Measurements from ENCODE around the gene RHOF.
A peak's percentile ranks its signal among the peaks of the same experiment; 100 is the strongest.

RHOF gene, protein sequence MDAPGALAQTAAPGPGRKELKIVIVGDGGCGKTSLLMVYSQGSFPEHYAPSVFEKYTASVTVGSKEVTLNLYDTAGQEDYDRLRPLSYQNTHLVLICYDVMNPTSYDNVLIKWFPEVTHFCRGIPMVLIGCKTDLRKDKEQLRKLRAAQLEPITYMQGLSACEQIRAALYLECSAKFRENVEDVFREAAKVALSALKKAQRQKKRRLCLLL

DNA sequence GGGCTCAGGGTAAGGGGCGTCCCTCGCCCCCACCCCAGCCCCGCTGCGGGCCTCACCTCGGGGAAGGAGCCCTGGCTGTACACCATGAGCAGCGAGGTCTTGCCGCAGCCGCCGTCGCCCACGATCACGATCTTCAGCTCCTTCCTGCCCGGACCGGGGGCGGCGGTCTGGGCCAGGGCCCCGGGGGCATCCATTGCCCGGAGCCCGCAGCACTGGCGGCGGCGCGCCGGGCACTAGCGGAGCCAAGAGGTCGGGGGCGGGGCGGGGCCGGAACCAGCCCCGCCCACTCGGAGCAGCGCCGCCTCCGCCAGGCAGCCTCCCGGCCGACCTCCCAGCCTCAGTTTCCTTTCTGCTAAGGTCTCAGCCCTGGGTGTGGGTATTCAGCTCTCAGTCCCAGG, at the start of gene RHOF:
RHOF (minus strand) TSS at position 249 of the 398 bp plus-strand sequence; CDS start at position 194, 55 bp downstream.
- DNase-seq = peak; percentile 71

DNA sequence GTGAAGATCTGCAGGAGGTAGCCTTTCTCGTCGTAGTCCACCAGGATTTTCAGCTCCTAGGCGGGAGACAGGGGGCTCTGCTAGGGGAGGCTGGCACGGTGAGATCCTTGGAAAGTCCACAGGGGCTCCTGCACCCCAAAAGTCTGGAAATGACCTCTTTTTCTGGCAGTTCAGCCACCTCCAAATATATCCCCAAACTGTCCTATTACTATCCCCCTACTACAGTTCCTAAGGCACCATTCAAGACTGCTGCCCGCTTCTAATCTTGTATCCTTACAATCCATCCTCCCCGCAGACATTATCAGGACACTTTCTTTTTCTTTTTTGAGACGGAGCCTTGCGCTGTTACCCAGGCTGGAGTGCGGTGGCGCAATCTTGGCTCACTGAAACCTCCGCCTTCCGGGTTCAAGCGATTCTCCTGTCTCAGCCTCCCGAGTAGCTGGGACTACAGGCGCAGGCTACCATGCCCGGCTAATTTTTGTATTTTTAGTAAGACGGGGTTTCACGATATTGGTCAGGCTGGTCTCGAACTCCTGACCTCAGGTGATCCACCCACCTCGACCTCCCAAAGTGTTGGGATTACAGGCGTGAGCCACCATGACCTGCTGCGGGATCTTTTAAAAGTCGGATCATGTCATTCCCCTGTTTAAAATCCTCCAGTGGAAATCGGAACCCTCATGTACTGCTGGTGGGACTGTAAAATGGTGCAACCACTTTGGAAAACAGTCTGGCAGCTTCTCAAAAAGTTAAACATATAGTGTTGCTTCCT, 46.7 kb upstream of the RHOF start:
- DNase-seq = no peak

DNA sequence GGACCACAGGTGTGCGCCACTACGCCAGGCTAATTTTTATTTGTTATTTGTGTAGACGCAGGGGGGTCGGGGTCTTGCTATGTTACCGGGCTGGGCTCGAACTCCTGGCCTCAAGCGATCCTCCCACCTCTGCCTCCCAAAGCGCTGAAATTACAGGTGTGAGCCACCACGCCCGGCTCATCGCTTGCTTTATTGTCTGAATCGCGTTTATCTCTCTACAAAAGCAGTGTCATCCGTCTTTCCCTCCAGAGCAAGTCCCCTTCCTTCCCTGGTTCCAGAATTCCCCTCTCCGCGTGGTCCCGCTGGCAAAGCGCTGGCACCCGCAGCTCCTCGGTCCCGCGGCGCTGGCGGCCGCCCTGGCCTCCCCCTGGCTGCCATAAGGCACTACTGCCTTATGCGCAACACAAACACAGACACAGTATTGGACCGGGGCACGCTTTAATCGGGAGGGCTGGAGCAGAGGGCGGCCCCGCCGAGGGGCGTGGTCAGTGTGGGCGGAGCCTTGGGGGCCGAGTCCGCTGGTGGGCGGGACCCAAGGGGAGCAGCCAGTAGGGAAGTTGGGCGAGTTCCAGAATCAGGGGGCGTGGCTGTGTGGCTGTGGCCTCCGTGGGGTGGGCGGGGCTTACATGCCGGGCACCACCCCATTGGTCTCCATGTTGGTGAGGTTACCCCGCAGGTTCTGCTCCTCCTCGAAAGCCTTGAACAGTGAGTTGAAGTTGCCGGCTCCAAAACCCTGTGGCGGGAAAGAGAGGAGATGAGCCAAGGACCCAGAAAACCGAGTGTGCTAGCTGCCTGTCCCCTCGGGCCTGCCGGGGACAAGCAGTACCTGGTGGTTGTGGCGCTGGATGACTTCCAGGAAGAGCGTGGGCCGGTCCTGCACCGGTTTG, 45.9 kb upstream of the RHOF start:
- peak; percentile 99 for DNase-seq

DNA sequence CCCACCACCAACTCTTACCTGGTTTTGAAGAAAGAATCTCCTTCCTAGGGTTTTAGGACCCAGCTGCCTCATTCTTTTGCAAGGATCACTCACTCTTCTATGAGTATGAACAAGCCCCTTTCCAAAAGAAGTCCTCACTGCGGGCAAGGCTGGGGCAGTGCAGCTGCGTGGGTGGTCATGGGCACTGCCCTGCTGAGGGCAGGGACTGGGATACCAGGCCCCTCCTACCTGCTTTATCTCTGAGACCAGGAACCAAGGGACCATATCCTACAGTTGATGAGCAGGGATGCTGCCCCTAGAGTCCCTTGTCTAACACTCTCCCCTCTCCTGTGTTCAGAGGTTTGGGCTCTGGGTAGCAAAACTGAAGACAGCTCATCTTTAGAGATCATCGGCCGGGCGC, 44.6 kb upstream of the RHOF start:
- DNase-seq = no peak

DNA sequence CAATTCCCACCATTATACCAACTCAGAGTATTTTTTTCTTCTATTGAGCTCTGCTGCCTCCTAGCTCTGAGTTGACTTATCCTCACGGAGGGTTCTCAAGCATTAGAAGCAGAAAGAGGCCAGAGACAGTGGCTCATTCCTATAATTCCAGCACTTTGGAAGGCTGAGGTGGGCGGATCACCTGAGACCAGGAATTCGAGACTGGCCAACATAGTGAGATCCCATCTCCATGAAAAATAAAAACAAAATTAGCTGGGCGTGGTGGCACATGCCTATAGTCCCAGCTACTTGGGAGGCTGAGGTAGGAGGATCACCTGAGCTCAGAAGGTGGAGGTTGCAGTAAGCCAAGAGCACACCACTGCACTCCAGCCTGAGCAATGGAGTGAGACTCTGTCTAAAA, 44.2 kb upstream of the RHOF start:
- no peak for DNase-seq

DNA sequence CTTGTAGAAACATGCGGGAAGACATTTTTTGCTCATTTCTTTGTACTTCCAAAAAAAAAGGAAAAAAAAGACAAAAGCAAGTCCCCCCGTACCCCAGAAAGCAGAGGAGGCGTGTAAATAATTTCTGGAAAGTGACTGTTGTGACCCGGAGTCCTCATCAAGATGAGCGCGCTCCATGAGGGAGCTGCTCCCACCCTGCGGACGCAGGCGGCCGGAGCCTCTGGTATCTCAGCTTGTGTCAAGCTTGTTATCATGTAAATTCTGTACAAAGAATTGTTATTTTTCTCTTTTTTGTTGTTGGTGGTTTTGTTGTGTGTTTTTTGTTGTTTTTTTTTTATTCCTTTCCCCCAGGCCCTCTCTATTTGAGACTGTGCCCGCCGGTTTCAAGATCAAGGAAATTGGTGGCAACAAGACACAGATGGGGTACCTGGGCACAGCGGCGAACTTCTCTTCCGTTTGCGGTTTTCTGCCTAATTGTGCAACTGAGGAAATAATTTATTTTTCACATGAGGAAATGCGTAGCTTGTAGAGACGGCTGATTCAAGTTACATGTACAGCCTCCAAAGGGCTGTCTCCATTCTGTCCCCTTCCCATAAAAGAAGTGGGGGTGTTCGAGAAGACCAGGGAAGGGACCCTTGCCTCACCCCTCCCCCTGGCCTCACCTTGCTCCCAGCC, 38.2 kb upstream of the RHOF start:
- DNase-seq = no peak

DNA sequence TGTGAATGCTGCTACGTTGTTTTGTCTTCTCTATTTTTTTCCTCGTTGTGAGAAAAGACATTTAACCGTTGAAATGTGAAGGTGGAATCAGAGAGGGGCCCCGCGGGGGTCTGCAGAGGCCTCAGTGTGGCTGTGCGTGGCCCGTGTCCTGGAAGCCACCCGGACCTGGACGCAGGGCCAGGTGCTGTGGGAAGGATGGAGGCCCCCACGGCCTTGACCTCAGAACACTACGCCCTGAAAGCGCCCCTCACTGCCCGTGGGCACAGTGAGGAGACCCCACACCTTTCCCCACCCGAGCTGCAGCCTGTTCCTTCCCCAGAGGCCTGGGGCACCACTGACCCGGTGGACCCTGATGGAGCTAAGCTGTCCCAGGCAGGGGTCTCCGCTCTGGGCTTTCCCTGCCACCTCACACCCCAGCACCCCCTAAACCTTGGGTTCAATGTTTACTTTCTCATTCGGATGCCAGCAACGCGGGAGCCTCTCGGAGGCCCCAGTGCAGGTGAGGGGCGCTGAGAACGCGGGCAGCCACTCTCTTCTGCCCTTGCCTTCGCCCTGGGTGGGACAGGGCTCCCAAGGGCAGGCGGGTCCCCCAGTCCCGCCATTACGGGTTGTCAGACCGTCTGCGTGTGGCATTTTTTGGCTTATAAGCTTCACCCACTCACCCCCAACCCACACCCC, 37.2 kb upstream of the RHOF start:
- no peak for DNase-seq

DNA sequence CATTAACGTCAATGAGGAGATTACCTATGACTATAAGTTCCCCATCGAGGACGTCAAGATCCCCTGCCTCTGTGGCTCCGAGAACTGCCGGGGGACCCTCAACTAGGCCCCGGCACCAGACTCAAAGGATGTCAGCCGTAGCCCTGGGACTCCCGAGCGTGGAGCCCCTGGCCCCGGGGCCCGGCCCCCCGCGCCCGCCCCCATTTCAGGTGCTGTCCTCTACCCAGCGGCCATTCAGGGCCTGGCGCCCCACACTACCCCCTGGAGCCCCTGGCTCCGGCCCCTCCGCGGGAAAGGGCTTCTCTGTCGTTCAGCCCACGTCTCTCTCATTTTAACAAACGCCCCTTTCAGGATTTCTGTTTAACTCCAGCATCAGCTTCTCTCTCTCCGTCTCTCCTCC, 36.6 kb upstream of the RHOF start:
- DNase-seq = no peak

DNA sequence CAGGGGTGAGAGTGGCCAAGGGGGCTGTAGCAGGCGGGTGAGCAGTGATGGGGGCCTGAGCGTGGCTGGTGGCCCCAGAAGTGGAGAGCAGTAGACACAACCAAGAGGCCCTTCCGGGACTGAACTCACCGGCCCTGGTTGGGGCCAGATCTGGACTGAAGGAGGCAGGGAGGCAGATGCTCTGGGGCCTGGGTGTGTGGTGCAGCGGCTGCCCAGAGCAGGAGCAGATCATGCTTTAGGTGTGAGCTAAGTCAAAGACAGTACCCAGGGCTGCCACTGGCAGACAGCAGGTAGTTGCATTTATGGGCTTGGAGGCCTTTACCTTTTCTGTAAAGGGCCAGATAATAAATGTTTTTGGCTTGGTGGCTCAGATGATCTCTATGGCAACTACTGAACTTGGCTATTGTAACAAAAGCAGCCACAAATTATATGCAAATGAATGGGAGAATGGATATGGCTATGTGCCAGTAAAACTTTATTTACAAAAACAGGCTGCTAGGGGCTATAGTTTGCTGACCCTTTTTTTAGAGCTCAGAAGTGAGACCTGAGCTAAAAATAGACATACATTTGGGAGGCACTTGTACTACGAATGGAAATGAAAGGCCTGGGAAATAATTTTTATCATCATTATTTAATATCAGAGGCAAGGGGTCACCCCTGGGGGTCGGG, 35.9 kb upstream of the RHOF start:
- DNase-seq = no peak

DNA sequence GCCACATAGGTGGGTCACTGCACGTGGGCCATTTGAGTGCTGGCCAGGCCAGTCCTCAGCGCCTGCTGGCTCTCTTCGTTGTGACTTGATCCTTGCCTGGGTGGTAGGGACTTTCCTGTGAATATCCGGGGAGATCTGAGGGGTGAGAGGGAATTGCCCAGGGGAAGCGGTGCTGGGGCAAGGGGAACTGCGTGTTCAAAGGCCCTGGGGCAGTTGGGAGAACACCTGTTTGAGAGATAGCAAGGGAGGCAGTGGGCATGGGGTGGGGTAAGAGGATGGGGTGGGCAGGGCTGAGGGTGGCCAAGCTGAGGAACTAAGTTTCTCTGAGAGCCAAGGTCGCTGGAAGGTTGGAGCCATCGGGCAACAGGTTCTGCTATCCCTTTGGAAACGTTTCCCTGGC, 35.3 kb upstream of the RHOF start:
- DNase-seq = no peak

DNA sequence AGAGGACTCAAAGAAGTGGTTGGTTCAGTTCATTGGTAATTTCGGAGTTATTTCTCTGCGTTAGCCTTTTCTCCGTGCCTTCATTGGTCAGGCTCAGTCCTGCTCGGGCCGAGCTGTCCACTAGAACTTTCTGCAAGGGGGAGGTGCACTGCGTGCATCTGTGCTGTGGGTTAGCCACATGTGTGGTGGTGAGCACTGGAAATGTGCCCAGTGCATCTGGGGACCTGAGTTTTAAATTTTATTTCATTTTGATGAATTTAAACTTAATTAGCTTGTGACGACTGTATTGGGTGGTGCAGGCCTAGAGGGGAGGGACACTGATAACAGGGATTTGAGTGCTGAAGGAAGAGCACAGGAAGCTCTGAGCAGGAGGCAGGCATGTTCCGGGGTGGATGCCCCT, 34.8 kb upstream of the RHOF start:
- no peak for DNase-seq

DNA sequence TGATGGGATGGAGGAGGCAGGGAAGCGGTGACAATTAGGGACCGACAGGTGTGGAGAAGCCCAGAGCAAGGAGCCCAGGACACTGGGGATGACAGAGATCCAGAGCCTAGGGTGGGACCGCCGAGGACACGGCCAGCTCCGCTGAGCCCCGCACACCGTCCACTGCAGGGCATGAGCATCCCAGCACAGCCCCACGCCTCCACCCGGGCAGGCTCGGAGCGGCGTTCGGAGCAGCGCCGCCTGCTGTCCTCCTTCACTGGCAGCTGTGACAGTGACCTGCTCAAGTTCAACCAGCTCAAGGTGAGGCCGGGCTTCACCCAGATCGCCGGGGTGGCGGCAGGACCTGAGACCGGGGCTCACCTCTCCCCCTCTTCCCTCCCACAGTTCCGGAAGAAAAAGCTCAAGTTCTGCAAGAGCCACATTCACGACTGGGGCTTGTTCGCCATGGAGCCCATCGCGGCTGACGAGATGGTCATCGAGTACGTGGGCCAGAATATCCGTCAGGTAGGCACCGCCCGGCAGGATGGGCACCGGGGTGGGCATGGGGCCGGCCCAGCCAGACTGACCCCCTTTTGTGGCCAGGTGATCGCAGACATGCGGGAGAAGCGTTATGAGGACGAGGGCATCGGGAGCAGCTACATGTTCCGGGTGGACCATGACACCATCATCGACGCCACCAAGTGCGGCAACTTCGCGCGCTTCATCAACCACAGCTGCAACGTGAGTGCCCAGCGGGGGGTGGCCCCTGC, 34.0 kb upstream of the RHOF start:
- no peak for DNase-seq

DNA sequence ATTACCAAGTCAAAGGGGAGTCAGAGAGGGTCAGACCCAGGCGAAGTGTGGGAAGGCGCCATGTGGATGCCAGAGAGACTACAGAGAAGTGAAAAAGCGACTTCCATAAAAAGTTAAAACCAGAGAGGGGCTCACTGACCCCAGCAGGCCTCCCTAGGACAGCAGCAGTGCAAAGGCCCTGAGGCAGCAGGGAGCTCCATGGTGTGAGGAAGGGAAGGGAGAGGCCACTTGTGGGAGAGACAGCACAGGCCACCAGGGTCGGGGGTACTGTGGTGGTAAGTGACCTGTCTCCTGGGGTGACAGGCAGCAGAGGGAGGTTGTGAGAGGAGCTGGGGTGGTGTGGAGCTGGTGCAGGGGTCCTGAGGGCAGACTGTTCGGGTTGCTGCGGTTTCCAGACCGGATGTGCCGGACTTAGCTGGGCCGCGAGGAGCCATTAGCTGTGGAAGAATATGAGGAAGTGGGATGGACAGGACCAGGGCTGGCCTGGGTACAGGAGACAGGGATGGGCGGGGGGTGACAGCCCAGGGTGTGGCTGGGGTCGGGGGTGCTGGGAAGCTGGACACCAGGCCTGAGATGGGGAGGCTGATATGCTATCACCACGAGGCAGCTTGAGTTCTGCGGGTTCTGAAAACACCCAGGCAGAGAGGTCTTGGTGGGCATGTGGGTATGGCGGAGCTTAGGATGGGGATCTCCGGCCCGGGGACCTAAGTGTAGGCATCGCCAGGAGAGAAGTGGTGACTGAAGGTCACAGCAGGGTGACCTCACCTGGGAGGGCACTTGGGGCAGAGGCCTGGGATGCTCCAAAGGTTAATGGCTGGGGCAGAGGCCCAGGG, 33.0 kb upstream of the RHOF start:
- DNase-seq = no peak

DNA sequence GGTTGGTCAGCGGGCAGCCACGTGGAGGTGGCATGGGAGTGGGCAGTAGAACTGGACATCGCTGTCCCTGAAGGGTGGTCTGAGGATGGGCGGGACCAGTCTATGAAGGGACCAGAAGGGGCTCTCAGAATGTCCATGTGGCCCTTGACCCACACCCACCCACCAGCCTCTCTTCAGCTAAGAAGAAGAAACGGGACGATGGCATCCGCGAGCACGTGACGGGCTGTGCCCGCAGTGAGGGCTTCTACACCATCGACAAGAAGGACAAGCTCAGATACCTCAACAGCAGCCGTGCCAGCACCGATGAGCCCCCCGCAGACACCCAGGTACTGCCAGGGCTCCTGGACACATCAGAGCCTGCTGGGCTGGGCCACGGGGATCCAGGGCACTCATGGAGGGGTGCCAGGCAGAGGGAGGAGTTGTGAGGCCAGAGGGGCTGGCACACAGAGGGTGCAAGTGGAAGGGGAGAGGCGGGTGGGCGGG, 31.6 kb upstream of the RHOF start:
- no peak for DNase-seq

DNA sequence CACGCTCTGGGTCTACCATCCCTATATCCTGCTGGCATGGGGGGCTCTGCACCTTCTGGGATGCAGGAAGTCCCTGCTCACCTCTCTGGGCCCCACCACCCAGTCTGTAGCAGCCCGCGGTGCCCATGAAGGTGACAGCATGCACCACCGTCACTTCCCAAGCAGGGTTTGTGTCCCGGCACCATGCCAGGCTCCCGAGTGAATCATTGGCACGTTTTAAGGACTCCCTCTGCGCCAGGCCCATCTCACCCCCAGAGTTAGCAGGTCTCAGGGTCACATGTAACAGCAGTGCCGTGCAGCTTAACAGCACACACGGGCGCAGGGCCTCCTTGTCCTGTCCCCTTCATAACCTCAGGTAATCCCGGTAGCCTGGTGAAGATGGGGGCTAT, 30.2 kb upstream of the RHOF start:
- DNase-seq = no peak

DNA sequence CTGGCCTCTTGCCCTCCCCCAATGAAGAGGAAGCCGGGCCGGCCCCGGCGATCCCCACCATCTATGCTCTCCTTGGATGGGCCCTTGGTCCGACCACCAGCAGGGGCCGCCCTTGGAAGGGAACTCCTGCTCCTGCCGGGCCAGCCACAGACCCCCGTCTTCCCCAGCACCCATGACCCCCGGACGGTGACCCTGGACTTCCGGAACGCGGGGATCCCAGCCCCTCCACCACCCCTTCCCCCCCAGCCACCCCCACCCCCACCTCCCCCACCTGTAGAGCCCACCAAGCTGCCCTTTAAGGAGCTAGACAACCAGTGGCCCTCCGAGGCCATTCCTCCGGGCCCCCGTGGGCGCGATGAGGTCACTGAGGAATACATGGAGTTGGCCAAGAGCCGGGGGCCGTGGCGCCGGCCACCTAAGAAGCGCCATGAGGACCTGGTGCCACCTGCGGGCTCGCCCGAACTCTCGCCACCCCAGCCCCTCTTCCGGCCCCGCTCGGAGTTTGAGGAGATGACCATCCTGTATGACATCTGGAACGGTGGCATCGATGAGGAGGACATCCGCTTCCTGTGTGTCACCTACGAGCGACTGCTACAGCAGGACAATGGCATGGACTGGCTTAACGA, 29.7 kb upstream of the RHOF start:
- no peak for DNase-seq

DNA sequence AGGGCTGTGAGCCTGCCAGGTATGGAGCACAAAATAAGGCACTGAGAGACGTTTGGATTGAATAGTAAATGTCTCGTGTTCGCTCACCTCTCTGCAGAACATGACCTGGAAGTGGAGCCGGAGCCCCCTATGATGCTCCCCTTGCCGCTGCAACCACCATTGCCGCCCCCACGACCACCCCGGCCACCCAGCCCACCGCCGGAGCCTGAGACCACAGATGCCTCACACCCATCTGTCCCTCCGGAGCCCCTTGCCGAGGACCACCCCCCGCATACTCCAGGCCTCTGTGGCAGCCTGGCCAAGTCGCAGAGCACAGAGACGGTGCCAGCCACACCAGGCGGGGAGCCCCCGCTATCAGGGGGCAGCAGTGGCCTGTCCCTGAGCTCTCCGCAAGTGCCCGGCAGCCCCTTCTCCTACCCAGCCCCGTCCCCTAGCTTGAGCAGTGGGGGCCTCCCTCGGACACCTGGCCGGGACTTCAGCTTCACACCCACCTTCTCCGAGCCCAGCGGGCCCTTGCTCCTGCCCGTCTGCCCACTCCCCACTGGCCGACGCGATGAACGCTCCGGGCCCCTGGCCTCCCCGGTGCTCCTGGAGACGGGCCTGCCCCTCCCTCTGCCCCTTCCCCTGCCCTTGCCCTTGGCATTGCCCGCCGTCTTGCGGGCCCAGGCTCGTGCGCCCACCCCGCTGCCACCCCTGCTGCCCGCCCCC, 29.1 kb upstream of the RHOF start:
- DNase-seq = no peak

DNA sequence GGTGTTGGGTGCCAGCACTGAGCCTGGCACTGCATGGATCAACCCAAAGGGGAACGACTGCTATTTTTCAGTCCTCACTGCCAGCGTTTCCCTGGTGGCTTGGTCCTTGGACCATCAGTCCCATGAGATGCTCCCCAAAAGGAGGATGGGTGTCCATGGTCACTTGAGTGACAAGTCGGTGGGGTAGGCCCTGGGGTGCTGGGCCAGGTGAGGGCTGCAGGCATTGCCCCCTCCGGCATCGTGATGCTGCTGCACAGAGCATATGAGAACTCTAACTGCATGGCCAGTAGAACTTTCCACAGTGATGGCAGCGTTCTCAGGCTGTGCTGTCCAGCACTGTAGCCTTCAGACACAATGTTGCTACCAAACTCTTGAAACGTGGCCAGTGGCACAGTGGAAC, 26.6 kb upstream of the RHOF start:
- DNase-seq = no peak
